Tibial artery (tissue), 4 donors: ENCODE results near the gene PRKCB.
A peak's percentile ranks its signal among the peaks of the same experiment; 100 is the strongest.

Source experiments
- DNase-seq, 2 donors: peaks; one replicate each; pipeline ENCODE4 v3.0.0-alpha.2; 2019
- H3K27ac ChIP-seq, 2 donors: fragments of 200-600 bp; sonication (generic) in 1 of 2; 1 replicate in 1 of 2; 2 replicates in 1 of 2; pipeline ENCODE4 v1.5.1; 2018 to 2019; ENCODE audit warnings: mild to moderate bottlenecking in 1 of 2
- H3K27me3 ChIP-seq, 2 donors: fragments of 200-600 bp; sonication (generic) in 1 of 2; one replicate each; pipeline versions ENCODE4 v1.5.1 to v1.6.0; 2016 to 2019
- H3K36me3 ChIP-seq, 3 donors: fragments of 200-600 bp; sonication (generic) in 2 of 3; one replicate each; pipeline ENCODE4 v1.5.1; 2016 to 2019; ENCODE audit warnings: mild to moderate bottlenecking in 2 of 3
- H3K4me1 ChIP-seq, 4 donors: fragments of 200-600 bp; sonication (generic) in 2 of 4; 1 replicate in 3 of 4; 2 replicates in 1 of 4; pipeline ENCODE4 v1.5.1; 2016 to 2019
- H3K4me3 ChIP-seq, 2 donors: fragments of 200-600 bp; sonication (generic) in 1 of 2; 1 replicate in 1 of 2; 2 replicates in 1 of 2; pipeline ENCODE4 v1.5.1; 2018 to 2019; ENCODE audit warnings: mild to moderate bottlenecking in 2 of 2
- H3K9me3 ChIP-seq, 3 donors: fragments of 200-600 bp; sonication (generic) in 1 of 3; one replicate each; pipeline ENCODE4 v1.5.1; 2016 to 2019
- intact Hi-C: fragments of 100-400 bp; cut with DNase I; formaldehyde crosslinking; loops from one replicate; pipeline ENCODE4 v1.15.0; 2023; ENCODE audit warnings: low total_unique reads
- TF ChIP-seq, protein P1 (sequence below), 2 experiments: fragments of 200-600 bp in 1 of 2; fragments of 450-650 bp in 1 of 2; IDR thresholded peaks; one replicate each; pipeline ENCODE4 v1.5.1; 2017 to 2019; ENCODE audit warnings: antibody characterized with exemption in 2 of 2, mild to moderate bottlenecking in 1 of 2, moderate library complexity in 1 of 2

The PRKCB gene

DNA sequence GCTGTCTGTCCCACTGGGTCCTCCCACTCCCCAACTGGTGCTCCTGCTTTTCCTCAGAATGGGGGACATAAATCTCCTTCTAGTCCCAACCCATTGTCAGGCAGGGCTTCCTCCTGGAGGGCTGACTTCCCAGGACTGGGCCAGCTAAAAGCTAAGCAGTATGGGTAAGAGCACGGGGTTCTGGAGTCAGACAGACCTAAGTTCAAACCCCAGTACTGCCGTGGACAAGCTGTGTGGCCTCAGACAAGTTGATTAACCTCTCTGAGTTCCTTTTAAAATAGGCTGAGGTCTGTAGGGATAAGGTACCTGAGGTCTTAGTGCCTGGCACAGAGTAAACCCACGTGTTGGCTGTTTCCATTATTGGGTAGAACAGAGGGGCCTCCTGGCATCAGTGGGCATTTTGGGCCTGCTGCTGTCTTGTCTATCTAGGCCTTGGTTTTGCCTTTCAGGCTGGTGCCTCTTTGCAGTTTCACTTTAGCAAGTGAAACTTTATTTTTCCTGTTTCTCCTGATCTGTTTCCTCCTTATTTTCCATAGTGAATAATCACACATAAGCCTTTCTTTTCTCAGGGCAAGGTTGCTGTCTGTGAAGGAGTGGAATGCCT, 114.6 kb downstream of the PRKCB start:
- Histone ChIP-seq H3K36me3 (no peaks in the 10 kb centered on the region), H3K27me3 (no peaks in the 10 kb centered on the region), H3K4me1 (peaks cover 0 to 4% (median 2%) of the 10 kb centered on the region in 4 donors), H3K4me3 (no peak overlapping the region), H3K27ac (no peak overlapping the region), H3K9me3 (no peaks in the 10 kb centered on the region)
- no peak for DNase-seq
- TF ChIP-seq, protein P1, sequence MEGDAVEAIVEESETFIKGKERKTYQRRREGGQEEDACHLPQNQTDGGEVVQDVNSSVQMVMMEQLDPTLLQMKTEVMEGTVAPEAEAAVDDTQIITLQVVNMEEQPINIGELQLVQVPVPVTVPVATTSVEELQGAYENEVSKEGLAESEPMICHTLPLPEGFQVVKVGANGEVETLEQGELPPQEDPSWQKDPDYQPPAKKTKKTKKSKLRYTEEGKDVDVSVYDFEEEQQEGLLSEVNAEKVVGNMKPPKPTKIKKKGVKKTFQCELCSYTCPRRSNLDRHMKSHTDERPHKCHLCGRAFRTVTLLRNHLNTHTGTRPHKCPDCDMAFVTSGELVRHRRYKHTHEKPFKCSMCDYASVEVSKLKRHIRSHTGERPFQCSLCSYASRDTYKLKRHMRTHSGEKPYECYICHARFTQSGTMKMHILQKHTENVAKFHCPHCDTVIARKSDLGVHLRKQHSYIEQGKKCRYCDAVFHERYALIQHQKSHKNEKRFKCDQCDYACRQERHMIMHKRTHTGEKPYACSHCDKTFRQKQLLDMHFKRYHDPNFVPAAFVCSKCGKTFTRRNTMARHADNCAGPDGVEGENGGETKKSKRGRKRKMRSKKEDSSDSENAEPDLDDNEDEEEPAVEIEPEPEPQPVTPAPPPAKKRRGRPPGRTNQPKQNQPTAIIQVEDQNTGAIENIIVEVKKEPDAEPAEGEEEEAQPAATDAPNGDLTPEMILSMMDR (IDR thresholded peaks at IDR 0.05) = no peak
- intact Hi-C loops = no loop called here

DNA sequence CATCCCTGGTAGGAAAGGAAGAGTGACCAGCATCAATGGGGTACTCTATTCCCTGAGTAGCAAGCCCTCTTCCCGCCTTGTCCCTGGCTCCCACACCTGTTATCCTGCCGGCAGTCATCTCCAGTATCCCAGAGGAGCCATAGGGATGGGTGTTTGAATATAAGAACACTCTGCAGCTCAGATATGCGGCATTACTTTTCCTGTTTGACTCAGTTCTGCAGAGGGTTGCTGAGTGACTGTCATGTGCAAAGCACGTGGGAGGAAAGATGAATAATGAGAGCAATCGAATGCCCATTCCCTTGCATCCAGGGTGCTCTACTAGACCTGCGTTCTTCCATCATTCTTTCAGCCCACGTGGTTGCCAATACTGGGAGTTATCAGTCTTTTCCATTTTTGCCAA, 115.1 kb downstream of the PRKCB start:
- Histone ChIP-seq H3K4me3 (no peak overlapping the region), H3K36me3 (no peaks in the 10 kb centered on the region), H3K9me3 (no peaks in the 10 kb centered on the region), H3K27ac (no peak overlapping the region), H3K4me1 (peaks cover 0 to 3% (median 0%) of the 10 kb centered on the region in 4 donors), H3K27me3 (no peaks in the 10 kb centered on the region)
- TF ChIP-seq, protein P1 (IDR thresholded peaks at IDR 0.05) = no peak
- intact Hi-C loops = no loop called here
- no peak for DNase-seq

GRCh38 chr16:23952128-23952970, 116.6 kb downstream of the PRKCB start:
- Histone ChIP-seq H3K27ac (no peak overlapping the region), H3K4me3 (no peak overlapping the region), H3K27me3 (no peaks in the 10 kb centered on the region), H3K36me3 (no peaks in the 10 kb centered on the region), H3K4me1 (peaks cover 0 to 3% (median 0%) of the 10 kb centered on the region in 4 donors), H3K9me3 (no peaks in the 10 kb centered on the region)
- intact Hi-C loops = no loop called here
- TF ChIP-seq, protein P1 (IDR thresholded peaks at IDR 0.05) = no peak
- DNase-seq = peak in 1 of 2 donors; percentile 29

DNA sequence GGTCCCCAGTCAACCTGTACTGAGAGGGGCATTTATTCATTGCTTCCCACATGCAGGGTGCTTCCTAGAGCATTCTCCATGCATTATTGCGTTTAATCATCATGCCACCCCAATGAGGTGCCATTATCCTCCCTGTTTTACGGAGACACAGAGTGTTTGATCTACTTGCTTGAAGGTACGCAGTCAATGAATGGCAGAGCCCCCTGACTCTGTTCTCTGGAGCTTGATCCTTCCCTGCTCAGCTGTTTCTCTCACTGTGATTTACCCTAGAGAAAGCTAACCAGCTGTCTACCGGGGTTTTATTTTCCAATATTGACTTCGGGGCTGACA, 117.2 kb downstream of the PRKCB start:
- no peak overlapping the region for H3K27ac ChIP-seq
- no peaks in the 10 kb centered on the region for H3K36me3 ChIP-seq
- no peak for DNase-seq
- TF ChIP-seq, protein P1 (IDR thresholded peaks at IDR 0.05) = no peak
- intact Hi-C loops = no loop called here
- no peaks in the 10 kb centered on the region for H3K27me3 ChIP-seq
- no peaks in the 10 kb centered on the region for H3K9me3 ChIP-seq
- peaks cover 0 to 3% (median 0%) of the 10 kb centered on the region in 4 donors for H3K4me1 ChIP-seq
- H3K4me3 ChIP-seq = no peak overlapping the region

DNA sequence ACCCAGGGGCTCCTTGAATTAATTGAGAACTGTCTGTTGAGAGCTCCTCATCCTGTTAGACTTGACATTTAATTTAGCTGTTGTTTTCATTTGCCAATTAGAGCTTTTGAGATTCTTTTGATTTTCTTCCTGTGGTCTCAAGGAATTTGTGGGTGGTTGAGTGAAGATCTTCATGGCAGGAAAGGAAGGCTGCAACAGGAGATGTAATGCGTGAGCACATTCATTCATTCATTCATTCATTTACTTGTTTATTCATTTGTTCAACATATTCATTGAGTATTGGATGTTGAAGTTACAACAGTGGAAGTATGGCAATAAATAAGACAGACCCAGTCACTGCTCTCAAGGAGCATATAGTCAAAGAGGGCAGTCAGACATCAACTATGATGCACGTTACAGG, 117.7 kb downstream of the PRKCB start:
- Histone ChIP-seq H3K4me3 (no peak overlapping the region), H3K27me3 (no peaks in the 10 kb centered on the region), H3K27ac (no peak overlapping the region), H3K36me3 (no peaks in the 10 kb centered on the region), H3K4me1 (peaks cover 0 to 3% (median 0%) of the 10 kb centered on the region in 4 donors), H3K9me3 (no peaks in the 10 kb centered on the region)
- DNase-seq = no peak
- TF ChIP-seq, protein P1 (IDR thresholded peaks at IDR 0.05) = no peak
- intact Hi-C loops = no loop called here
